Cardiac fibroblast (primary cell): ENCODE data around the gene GAS1.

ENCODE experiments used
- DNase-seq, 2 donors: peaks; one replicate each; pipeline versions ENCODE4 v3.0.0 to v3.0.0-alpha.2; 2010; ENCODE audit warnings: low read depth in 2 of 2
- H3K4me3 ChIP-seq, 2 donors: replicated peaks in 1 of 2; 1 replicate in 1 of 2; 2 replicates in 1 of 2; pipeline ENCODE4 v1.5.1; 2011; ENCODE audit warnings: low read depth in 2 of 2, low read length in 2 of 2, mild to moderate bottlenecking in 2 of 2, moderate library complexity in 1 of 2
- TF ChIP-seq, protein P1 (sequence below): IDR thresholded peaks from one replicate; pipeline ENCODE4 v1.5.1; 2011; ENCODE audit warnings: low read depth, mild to moderate bottlenecking, low read length, inconsistent platforms

GAS1 gene

DNA sequence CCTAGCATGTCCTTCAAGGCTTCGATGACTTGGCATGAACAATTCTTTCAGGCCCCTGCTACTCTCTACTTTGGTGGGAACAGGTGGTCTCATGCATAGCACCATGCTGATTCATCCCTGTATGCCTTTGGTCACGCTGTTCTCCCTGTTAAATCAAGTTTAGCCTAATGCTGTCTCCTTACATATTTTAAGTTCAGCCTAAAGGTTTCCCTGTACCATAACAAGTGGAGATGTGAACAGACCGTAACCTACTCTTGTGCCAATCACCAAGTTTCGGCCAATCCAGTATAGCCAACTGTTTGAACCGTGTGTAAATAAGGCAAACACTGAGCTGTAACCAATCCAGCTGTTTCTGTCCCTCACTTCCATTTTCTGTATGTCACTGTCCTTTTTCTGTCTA lies 8.0 kb downstream of the GAS1 start:
- no peak overlapping the region for H3K4me3 ChIP-seq
- no peak for DNase-seq
- TF ChIP-seq, protein P1, sequence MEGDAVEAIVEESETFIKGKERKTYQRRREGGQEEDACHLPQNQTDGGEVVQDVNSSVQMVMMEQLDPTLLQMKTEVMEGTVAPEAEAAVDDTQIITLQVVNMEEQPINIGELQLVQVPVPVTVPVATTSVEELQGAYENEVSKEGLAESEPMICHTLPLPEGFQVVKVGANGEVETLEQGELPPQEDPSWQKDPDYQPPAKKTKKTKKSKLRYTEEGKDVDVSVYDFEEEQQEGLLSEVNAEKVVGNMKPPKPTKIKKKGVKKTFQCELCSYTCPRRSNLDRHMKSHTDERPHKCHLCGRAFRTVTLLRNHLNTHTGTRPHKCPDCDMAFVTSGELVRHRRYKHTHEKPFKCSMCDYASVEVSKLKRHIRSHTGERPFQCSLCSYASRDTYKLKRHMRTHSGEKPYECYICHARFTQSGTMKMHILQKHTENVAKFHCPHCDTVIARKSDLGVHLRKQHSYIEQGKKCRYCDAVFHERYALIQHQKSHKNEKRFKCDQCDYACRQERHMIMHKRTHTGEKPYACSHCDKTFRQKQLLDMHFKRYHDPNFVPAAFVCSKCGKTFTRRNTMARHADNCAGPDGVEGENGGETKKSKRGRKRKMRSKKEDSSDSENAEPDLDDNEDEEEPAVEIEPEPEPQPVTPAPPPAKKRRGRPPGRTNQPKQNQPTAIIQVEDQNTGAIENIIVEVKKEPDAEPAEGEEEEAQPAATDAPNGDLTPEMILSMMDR, result no peak

DNA sequence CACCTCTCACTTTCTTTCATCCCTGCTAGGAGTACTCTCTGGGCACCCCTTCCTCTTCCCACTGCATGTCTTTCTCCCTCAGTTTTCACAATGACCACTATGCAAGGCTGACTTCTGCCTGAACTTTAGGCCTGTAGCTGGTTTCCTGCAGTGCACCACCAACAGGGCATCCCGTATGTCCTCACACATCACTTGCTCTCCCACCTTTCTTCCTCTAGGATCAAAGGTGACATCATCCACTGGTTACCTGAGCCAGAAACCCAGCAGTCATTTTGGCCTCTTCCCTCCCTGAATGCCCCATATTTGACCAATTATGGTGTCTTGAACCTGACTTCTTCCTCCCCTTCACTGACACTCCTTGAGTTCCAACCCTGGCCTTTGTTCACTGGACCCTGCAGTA lies 8.5 kb downstream of the GAS1 start:
- TF ChIP-seq, protein P1, result no peak
- no peak overlapping the region for H3K4me3 ChIP-seq
- DNase-seq, result no peak

DNA sequence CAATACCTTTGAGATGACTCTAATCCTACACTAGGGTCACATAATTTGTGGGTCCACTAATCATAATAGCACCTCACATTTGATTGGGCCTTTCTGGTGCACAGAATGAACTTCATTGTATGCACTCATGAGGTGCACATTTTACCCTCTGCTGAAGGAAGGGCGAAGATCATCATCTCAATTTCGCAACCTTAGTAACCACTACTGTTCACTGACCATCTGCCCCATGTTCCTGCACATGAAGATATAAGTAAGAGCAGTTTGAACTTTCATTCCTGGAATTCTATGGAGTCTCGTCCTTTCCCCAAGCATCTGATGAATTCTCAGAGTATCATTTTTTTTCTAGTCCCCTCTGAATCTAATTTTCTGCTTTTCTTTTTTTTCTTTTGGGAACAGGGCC lies 21.2 kb downstream of the GAS1 start:
- TF ChIP-seq, protein P1, result no peak
- H3K4me3 ChIP-seq, result no peak overlapping the region
- no peak for DNase-seq

DNA sequence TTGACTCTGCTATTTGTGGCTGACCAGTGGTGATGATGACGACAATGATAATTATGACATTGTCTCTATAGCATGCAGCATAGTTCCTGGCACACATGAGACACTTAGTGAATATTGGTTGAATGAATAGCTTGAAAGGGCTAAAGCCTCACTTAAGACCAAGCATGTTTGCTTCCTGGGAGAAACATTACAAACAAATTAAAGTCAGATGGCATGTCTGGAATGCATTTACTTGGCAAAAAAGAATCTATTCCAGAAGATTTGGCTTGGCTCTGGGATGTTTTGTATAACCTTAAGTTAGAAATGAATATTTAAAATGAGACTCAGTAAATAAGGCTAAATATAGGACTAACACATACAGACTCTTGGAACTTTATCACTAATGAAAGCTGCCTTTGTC lies 21.6 kb downstream of the GAS1 start:
- no peak overlapping the region for H3K4me3 ChIP-seq
- peak in 1 of 2 donors; percentile 69 for DNase-seq
- TF ChIP-seq, protein P1, result no peak

DNA sequence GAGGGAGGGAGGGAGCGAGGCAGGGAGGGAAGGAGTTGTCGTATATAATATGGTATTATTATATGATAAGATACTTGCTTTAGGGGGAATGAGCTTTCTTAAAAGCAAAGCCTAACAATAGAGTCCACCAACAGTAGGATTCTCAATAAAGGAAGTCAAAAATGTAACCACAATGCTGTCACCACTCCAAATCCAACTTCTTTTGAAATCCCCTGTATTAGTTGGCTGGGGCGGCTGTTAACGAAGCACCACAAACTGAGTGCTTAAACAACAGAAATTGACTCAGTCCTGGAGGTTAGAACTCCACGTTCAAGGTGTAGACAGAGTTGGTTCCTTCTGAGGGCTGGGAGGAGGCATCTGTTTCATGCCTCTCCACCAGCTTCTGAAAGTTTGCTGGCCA lies 23.1 kb downstream of the GAS1 start:
- TF ChIP-seq, protein P1, result no peak
- no peak overlapping the region for H3K4me3 ChIP-seq
- DNase-seq, result peak in 1 of 2 donors; percentile 13

DNA sequence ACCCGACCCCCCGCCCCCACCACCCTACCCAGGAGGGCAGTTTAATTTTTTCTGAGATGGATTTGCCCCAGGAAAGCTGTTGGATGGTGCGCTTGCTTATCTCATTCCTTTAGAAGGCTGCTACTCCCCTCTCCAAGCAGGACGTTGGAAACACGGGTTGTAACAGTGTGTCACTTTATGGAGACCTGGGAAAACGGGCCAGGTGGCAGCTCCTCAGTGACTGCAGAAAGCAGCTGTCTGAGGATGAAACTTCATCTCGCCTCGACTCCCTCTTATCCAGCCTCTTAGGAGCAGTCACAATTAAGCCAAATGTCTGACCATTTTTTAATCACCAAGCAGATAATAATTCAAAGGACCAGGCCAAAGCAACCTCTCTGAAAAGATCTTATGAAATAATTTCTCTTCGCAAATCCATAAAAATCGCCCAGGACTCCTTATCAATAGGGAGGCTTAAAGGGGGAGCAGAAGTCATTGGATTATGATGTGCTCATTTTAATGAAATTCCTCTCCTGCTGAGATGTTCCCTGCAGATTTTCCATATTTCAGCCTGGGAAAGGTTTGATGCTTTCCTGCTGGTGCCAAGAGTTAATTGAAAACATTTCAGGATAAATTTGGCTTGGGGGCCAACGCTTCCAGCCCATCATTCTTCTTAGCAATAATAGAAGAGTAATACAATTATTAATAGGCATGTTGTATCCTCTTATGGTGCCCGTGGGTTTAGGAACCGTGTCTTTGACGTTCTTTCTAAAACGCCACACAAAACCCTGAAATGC lies 26.0 kb downstream of the GAS1 start:
- no peak overlapping the region for H3K4me3 ChIP-seq
- TF ChIP-seq, protein P1, result no peak
- DNase-seq, result no peak

DNA sequence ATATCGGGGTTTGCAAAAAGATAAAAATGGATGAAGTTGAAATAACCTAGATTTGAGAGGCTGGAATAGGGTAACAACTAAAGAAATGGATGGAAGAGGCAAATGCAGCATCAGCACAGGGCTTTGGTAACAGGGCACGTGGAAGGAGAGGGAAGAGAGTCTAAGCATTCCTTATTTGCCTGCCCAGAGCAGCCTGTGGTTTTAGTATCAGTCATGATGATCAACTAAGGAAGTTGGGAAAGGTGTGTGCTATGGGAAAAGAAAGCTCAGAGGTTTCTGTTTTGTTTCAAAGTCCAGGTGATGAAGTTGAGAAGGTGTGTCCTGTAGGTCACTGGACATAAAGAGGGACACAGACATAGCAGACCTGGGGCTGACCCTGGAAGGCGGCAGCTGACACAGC lies 28.8 kb downstream of the GAS1 start:
- TF ChIP-seq, protein P1, result no peak
- DNase-seq, result no peak
- H3K4me3 ChIP-seq, result no peak overlapping the region
